Suprapubic skin (tissue), 4 donors: ENCODE data around the gene MLLT10. TPM values are rescaled to one million over a fixed set of nuclear protein-coding genes. Genes with fewer than 3 reads are reported as not detected.

Experiments
- DNase-seq, 2 donors: peaks; one replicate each; pipeline ENCODE4 v3.0.0-alpha.2; 2019; ENCODE audit warnings: low spot score in 2 of 2
- H3K27ac ChIP-seq: fragments of 200-600 bp; sonication (generic); one replicate; pipeline ENCODE4 v1.5.1; 2019
- H3K27me3 ChIP-seq: fragments of 200-600 bp; sonication (generic); one replicate; pipeline ENCODE4 v1.5.1; 2019
- H3K36me3 ChIP-seq: fragments of 200-600 bp; sonication (generic); one replicate; pipeline ENCODE4 v1.5.1; 2019
- H3K4me1 ChIP-seq: fragments of 200-600 bp; sonication (generic); one replicate; pipeline ENCODE4 v1.5.1; 2019
- H3K4me3 ChIP-seq: fragments of 200-600 bp; sonication (generic); one replicate; pipeline ENCODE4 v1.5.1; 2019; ENCODE audit warnings: mild to moderate bottlenecking
- H3K9me3 ChIP-seq: fragments of 200-600 bp; sonication (generic); one replicate; pipeline ENCODE4 v1.5.1; 2019
- EP300 ChIP-seq: sonication (generic); formaldehyde crosslinking; IDR thresholded peaks from one replicate; pipeline ENCODE4 v1.6.1; 2017; ENCODE audit warnings: antibody characterized with exemption
- POLR2A ChIP-seq, 2 donors: fragments of 450-650 bp; IDR thresholded peaks; one replicate each; pipeline ENCODE4 v1.6.1; 2017; ENCODE audit warnings: antibody characterized with exemption in 2 of 2, mild to moderate bottlenecking in 2 of 2, moderate library complexity in 2 of 2
- POLR2AphosphoS5 ChIP-seq, 3 donors: sonication (generic); formaldehyde crosslinking; IDR thresholded peaks; one replicate each; pipeline ENCODE4 v1.6.1; 2017; ENCODE audit warnings: antibody characterized with exemption in 3 of 3
- WGBS: methylation state at CpG from one replicate; pipeline ENCODE4 v1.1.5; 2018; 5-methylcytosine and 5-hydroxymethylcytosine counted together
- total RNA-seq, 4 donors: library from RNA; depleted of rRNA; stranded (reverse); fragments of >200 nt; gene quantifications; one replicate each; pipeline ENCODE4 v1.1.0, GENCODE V29; 2016
- TF ChIP-seq, protein P1 (sequence below), 2 donors: fragments of 200-600 bp in 1 of 2; fragments of 450-650 bp in 1 of 2; sonication (generic) in 1 of 2; IDR thresholded peaks; one replicate each; pipeline ENCODE4 v1.5.1; 2016 to 2019; ENCODE audit warnings: antibody characterized with exemption in 2 of 2, mild to moderate bottlenecking in 1 of 2, moderate library complexity in 1 of 2

The MLLT10 gene
- total RNA-seq, 4 donors from 2014 or later: 58.0 to 97.8 (median 64.4) TPM

- Histone ChIP-seq H3K4me1 (peaks cover 11% of the 10 kb centered on the region), H3K9me3 (no peaks in the 10 kb centered on the region), H3K27me3 (no peaks in the 10 kb centered on the region), H3K36me3 (no peaks in the 10 kb centered on the region), H3K4me3 (no peak overlapping the region), H3K27ac (no peak overlapping the region)
- DNase-seq: no peak
- TF ChIP-seq POLR2A (IDR thresholded peaks at IDR 0.05) (no peak), EP300 (no peak), POLR2AphosphoS5 (IDR thresholded peaks at IDR 0.05) (no peak)
- TF ChIP-seq, protein P1, sequence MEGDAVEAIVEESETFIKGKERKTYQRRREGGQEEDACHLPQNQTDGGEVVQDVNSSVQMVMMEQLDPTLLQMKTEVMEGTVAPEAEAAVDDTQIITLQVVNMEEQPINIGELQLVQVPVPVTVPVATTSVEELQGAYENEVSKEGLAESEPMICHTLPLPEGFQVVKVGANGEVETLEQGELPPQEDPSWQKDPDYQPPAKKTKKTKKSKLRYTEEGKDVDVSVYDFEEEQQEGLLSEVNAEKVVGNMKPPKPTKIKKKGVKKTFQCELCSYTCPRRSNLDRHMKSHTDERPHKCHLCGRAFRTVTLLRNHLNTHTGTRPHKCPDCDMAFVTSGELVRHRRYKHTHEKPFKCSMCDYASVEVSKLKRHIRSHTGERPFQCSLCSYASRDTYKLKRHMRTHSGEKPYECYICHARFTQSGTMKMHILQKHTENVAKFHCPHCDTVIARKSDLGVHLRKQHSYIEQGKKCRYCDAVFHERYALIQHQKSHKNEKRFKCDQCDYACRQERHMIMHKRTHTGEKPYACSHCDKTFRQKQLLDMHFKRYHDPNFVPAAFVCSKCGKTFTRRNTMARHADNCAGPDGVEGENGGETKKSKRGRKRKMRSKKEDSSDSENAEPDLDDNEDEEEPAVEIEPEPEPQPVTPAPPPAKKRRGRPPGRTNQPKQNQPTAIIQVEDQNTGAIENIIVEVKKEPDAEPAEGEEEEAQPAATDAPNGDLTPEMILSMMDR (IDR thresholded peaks at IDR 0.05): no peak
- 73% methylated on average over 3 of the region's 3 CpGs for WGBS
Measured at GRCh38 chr10:21511946-21512572, 22.0 kb upstream of the MLLT10 start.

DNA sequence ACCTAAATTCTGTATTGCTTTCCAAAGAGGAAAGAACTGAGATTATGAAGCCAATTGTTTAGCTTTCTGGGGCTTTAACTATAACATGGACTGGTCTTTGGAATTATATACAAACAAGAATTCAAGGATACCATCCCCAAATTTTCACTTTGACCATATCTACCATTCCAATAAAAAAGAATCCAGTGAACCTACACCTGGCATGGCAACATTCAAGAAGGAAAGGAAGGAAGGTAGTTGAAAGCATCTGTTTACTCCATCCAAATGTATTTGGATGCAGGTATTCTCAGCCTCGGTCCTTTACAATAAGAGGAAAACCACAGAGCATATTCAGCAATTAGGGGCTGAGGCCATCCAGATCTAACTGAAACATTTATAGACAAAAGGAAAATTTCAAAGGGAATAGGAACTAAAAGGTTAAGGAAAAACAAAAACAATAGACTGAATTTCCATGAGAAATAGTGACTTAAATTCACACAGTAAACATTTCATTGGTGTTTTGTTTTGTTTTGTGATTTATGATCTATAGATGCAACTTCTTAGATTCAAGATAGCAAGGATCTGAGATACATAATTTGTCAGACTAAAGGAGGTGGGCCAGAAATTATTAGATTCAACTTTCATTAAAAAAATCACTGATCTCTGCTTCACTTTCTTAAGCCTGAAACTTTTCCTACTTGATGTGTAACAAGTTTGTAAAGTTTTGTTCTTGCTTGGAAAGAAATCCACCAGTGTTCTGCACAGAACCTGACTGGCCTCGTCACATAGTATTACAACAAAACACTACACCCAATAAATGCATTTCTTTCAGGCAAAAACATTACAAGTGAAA is 21.2 kb upstream of the MLLT10 start:
- TF ChIP-seq, protein P1 (IDR thresholded peaks at IDR 0.05): no peak
- TF ChIP-seq EP300 (no peak), POLR2A (IDR thresholded peaks at IDR 0.05) (no peak), POLR2AphosphoS5 (IDR thresholded peaks at IDR 0.05) (no peak)
- Histone ChIP-seq H3K27ac (no peak overlapping the region), H3K9me3 (no peaks in the 10 kb centered on the region), H3K4me3 (no peak overlapping the region), H3K4me1 (peaks cover 15% of the 10 kb centered on the region), H3K36me3 (no peaks in the 10 kb centered on the region), H3K27me3 (no peaks in the 10 kb centered on the region)
- 75% methylated on average over 2 of the region's 2 CpGs for WGBS
- no peak for DNase-seq

GRCh38 chr10:21513405-21513788 is 20.6 kb upstream of the MLLT10 start:
- H3K4me3 ChIP-seq: no peak overlapping the region
- 89% methylated on average over 1 of the region's 1 CpG for WGBS
- DNase-seq: no peak
- H3K27ac ChIP-seq: no peak overlapping the region
- no peaks in the 10 kb centered on the region for H3K27me3 ChIP-seq
- TF ChIP-seq POLR2AphosphoS5 (IDR thresholded peaks at IDR 0.05) (no peak), EP300 (no peak), POLR2A (IDR thresholded peaks at IDR 0.05) (no peak)
- TF ChIP-seq, protein P1 (IDR thresholded peaks at IDR 0.05): no peak
- no peaks in the 10 kb centered on the region for H3K9me3 ChIP-seq
- no peaks in the 10 kb centered on the region for H3K36me3 ChIP-seq
- peaks cover 21% of the 10 kb centered on the region for H3K4me1 ChIP-seq

DNA sequence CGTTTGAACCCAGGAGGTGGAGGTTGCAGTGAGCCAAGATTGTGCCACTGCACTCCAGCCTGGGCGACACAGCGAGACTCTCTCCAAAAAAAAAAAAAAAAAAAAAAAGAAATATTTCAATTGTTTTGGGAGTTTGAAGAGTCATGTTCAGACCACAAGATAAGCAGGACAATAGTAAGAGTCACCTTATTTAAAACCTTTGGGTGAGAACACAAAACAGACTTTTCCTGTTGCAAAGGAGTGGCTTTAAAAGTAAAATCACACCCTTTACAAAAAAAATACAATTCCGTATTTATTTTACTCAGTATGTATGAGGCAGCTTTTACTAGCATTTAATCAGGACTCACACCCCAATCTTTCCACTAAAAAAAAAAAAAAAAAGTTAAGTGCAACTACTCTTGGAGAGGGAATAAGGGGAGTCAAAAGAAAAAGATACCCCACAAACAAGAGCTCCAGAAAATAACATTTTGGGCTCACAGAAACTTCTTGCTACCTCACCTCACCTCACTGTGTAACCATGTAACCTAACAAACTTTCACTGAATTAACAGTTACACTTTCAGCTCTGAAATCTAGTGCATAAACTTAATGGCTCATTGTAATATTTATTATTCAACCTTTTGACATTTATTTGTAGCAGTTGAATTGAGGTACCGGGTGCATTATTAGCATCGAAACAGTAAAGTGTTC is 19.8 kb upstream of the MLLT10 start:
- no peak for TF ChIP-seq POLR2AphosphoS5 (IDR thresholded peaks at IDR 0.05)
- TF ChIP-seq EP300: no peak
- TF ChIP-seq, protein P1 (IDR thresholded peaks at IDR 0.05): no peak
- TF ChIP-seq POLR2A (IDR thresholded peaks at IDR 0.05): no peak
- no peak overlapping the region for H3K4me3 ChIP-seq
- no peak for DNase-seq
- whole genome bisulfite sequencing: 66% methylated on average over 6 of the region's 6 CpGs
- H3K9me3 ChIP-seq: no peaks in the 10 kb centered on the region
- H3K27me3 ChIP-seq: no peaks in the 10 kb centered on the region
- H3K36me3 ChIP-seq: no peaks in the 10 kb centered on the region
- H3K27ac ChIP-seq: no peak overlapping the region
- H3K4me1 ChIP-seq: peaks cover 30% of the 10 kb centered on the region
